Esophagus muscularis mucosa (tissue), 4 donors: ENCODE data around the gene SLC16A2. TPM values are rescaled to one million over a fixed set of nuclear protein-coding genes. Genes with fewer than 3 reads are reported as not detected.
"Not testable (repeated sequence)": the region's sequence is repeated elsewhere in the genome, so short reads cannot be mapped to it uniquely, and the experiment has no call there.

ENCODE experiments used
- DNase-seq: peaks from one replicate; pipeline ENCODE4 v3.0.0-alpha.2; 2017; ENCODE audit errors: extremely low spot score
- H3K27ac ChIP-seq, 4 donors: fragments of 200-600 bp; sonication (generic); replicated peaks in 1 of 4; 1 replicate in 3 of 4; 2 replicates in 1 of 4; pipeline ENCODE4 v1.5.1; 2016 to 2019; ENCODE audit warnings: mild to moderate bottlenecking in 1 of 4
- H3K27me3 ChIP-seq, 4 donors: fragments of 200-600 bp; sonication (generic); one replicate each; pipeline versions ENCODE4 v1.5.1 to v1.6.0; 2016 to 2019
- H3K36me3 ChIP-seq, 4 donors: fragments of 200-600 bp; sonication (generic); one replicate each; pipeline ENCODE4 v1.5.1; 2016 to 2019
- H3K4me1 ChIP-seq, 4 donors: fragments of 200-600 bp; sonication (generic); one replicate each; pipeline ENCODE4 v1.5.1; 2016 to 2019
- H3K4me3 ChIP-seq, 4 donors: fragments of 200-600 bp; sonication (generic); 1 replicate in 2 of 4; 2 replicates in 2 of 4; pipeline ENCODE4 v1.5.1; 2016 to 2019; ENCODE audit warnings: mild to moderate bottlenecking in 4 of 4, moderate library complexity in 1 of 4
- H3K9me3 ChIP-seq, 4 donors: fragments of 200-600 bp; sonication (generic); 1 replicate in 3 of 4; 2 replicates in 1 of 4; pipeline ENCODE4 v1.5.1; 2016 to 2019
- EP300 ChIP-seq: sonication (generic); formaldehyde crosslinking; IDR thresholded peaks from one replicate; pipeline ENCODE4 v1.6.1; 2017; ENCODE audit warnings: antibody characterized with exemption
- POLR2A ChIP-seq: fragments of 450-650 bp; IDR thresholded peaks from one replicate; pipeline ENCODE4 v1.6.1; 2017; ENCODE audit warnings: antibody characterized with exemption, moderate library complexity, mild to moderate bottlenecking, low read depth
- POLR2AphosphoS5 ChIP-seq, 2 donors: sonication (generic); formaldehyde crosslinking; IDR thresholded peaks; one replicate each; pipeline ENCODE4 v1.6.1; 2017; ENCODE audit warnings: antibody characterized with exemption in 2 of 2
- WGBS: methylation state at CpG from one replicate; pipeline ENCODE4 v1.1.5; 2018; 5-methylcytosine and 5-hydroxymethylcytosine counted together
- intact Hi-C: fragments of 100-400 bp; cut with DNase I; formaldehyde crosslinking; loops from one replicate; pipeline ENCODE4 v1.15.1; 2023
- total RNA-seq, 4 donors: library from RNA; depleted of rRNA; stranded (reverse); fragments of >200 nt; gene quantifications; one replicate each; pipeline versions ENCODE4 v1.1.0 to v1.2.1, GENCODE V29; 2016
- TF ChIP-seq, protein P1 (sequence below), 3 experiments: fragments of 200-600 bp in 2 of 3; fragments of 450-650 bp in 1 of 3; sonication (generic) in 2 of 3; IDR thresholded peaks; one replicate each; pipeline ENCODE4 v1.5.1; 2017 to 2019; ENCODE audit warnings: antibody characterized with exemption in 3 of 3, mild to moderate bottlenecking in 2 of 3, moderate library complexity in 1 of 3

SLC16A2 gene
- total RNA-seq, 4 donors from 2014 or later: 7.3 to 13.7 (median 9.6) TPM

DNA sequence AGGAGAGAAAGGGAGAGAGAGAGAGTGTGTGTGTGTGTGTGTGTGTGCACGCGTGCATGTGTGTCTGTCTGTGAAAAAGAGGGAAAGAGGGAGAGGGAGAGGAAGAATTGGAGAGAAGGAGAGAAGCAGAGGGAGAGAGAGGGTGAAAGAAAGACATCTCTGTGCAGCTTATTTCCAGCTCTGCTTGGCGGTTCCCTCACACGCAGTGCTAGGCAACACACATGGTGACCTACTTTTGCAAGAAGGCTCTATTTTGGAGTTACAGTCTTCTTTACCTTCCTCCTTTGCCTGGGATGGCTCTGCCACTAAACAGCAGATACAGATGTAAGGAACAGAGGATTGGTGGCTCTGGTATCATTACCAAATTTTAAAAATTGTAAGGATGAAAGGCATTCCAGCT lies 40.1 kb downstream of the SLC16A2 start:
- WGBS: 62% methylated on average over 4 of the region's 4 CpGs

DNA sequence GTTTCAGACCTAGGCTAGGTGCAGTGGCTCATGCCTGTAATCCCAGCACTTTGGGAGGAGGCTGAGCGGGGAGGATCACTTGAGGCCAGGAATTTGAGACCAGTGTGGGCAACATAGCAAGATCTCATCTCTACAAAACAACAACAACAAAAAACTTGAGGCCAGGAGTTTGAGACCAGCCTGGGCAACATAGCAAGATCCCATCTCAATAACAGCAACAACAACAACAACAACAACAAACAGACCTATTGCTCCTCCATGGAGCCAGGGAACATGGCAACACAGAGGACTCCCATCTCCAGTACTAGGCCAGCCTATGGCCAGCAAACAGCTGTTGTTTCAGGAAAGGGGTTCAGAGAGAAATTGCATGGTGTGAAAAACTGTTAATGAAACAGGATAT lies 43.4 kb downstream of the SLC16A2 start:
- intact Hi-C loops: no loop called here
- Histone ChIP-seq H3K27ac (no peak overlapping the region), H3K27me3 (no peaks in the 10 kb centered on the region), H3K36me3 (no peaks in the 10 kb centered on the region), H3K9me3 (no peaks in the 10 kb centered on the region), H3K4me3 (no peak overlapping the region), H3K4me1 (peaks cover 0 to 11% (median 4%) of the 10 kb centered on the region in 4 donors)
- 88% methylated on average over 1 of the region's 1 CpG for WGBS
- no peak for DNase-seq
- no peak for TF ChIP-seq POLR2A
- TF ChIP-seq, protein P1, sequence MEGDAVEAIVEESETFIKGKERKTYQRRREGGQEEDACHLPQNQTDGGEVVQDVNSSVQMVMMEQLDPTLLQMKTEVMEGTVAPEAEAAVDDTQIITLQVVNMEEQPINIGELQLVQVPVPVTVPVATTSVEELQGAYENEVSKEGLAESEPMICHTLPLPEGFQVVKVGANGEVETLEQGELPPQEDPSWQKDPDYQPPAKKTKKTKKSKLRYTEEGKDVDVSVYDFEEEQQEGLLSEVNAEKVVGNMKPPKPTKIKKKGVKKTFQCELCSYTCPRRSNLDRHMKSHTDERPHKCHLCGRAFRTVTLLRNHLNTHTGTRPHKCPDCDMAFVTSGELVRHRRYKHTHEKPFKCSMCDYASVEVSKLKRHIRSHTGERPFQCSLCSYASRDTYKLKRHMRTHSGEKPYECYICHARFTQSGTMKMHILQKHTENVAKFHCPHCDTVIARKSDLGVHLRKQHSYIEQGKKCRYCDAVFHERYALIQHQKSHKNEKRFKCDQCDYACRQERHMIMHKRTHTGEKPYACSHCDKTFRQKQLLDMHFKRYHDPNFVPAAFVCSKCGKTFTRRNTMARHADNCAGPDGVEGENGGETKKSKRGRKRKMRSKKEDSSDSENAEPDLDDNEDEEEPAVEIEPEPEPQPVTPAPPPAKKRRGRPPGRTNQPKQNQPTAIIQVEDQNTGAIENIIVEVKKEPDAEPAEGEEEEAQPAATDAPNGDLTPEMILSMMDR (IDR thresholded peaks at IDR 0.05): no peak
- no peak for TF ChIP-seq EP300
- no peak for TF ChIP-seq POLR2AphosphoS5 (IDR thresholded peaks at IDR 0.05)

More for the DNA sequence above, 40.1 kb downstream of the SLC16A2 start:
- Histone ChIP-seq H3K27ac (no peak overlapping the region), H3K4me1 (peaks cover 0 to 11% (median 4%) of the 10 kb centered on the region in 4 donors), H3K36me3 (no peaks in the 10 kb centered on the region), H3K4me3 (no peak overlapping the region), H3K27me3 (no peaks in the 10 kb centered on the region), H3K9me3 (no peaks in the 10 kb centered on the region)
- intact Hi-C loops: no loop called here
- TF ChIP-seq, protein P1 (IDR thresholded peaks at IDR 0.05): no peak
- TF ChIP-seq POLR2A (no peak), POLR2AphosphoS5 (IDR thresholded peaks at IDR 0.05) (no peak), EP300 (no peak)
- no peak for DNase-seq

DNA sequence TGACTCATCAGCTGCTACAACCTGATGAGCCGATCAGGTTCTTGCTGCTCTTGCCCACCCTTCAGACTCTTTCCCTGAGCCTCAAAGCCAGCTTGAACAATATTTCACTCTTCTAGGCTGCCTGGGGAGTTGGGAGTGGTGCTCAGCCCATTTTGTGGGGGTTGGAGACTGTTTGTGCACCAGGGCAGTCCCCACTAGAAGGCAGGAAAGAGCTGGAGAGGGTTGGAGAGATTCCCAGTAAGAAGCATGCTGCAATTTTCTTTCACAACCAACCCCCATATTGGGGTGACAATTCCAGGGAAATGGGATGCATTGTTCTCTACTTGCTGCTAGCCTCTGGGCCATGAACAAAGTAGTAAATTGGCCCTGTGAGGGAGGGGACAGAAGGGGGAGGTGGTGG lies 44.1 kb downstream of the SLC16A2 start:
- Histone ChIP-seq H3K36me3 (no peaks in the 10 kb centered on the region), H3K27ac (no peak overlapping the region), H3K9me3 (no peaks in the 10 kb centered on the region), H3K4me1 (peaks cover 0 to 11% (median 4%) of the 10 kb centered on the region in 4 donors), H3K27me3 (no peaks in the 10 kb centered on the region), H3K4me3 (no peak overlapping the region)
- DNase-seq: no peak
- WGBS: 100% methylated on average over 1 of the region's 1 CpG
- intact Hi-C loops: no loop called here
- TF ChIP-seq POLR2A: no peak
- TF ChIP-seq, protein P1 (IDR thresholded peaks at IDR 0.05): no peak
- no peak for TF ChIP-seq EP300
- no peak for TF ChIP-seq POLR2AphosphoS5 (IDR thresholded peaks at IDR 0.05)

DNA sequence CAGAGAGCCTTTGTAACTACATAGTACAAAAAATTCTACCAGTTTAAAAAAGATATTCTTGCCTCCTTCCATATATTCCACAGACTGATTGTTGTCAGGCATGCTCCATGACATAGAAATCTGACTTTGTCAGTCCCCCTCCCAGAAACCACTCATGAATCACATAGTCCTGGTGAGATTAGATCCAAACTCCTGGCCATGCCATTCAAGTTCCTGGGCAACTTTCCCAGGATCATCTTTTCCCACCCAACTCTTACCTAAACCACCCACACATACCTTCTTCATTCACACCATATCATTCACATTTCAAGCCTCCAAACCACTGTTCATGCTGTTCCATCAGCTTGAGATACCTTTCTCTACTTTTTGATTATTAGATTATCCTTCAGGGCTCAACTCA lies 46.4 kb downstream of the SLC16A2 start:
- Histone ChIP-seq H3K4me3 (no peak overlapping the region), H3K27me3 (no peaks in the 10 kb centered on the region), H3K9me3 (no peaks in the 10 kb centered on the region), H3K36me3 (no peaks in the 10 kb centered on the region), H3K27ac (no peak overlapping the region), H3K4me1 (no peaks in the 10 kb centered on the region)
- TF ChIP-seq EP300 (no peak), POLR2A (no peak), POLR2AphosphoS5 (IDR thresholded peaks at IDR 0.05) (no peak)
- TF ChIP-seq, protein P1 (IDR thresholded peaks at IDR 0.05): no peak
- intact Hi-C loops: no loop called here
- no peak for DNase-seq

DNA sequence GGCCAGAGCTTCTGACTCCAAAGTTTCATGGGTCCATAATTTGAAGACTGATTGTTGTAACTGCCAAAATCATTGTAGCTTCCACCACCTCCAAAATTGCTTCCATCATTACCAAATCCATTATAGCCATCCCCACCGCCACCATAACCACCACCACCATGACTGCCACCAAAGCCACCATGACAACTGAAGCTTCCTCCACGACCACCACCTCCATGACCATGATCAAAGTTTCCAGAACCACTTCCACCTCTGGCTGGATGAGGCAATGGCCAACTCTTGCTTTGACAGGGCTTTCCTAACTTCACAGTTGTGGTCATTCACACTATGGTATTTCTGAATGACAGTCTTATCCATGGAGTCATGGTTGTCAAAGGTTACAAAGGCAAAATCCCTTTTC lies 51.8 kb downstream of the SLC16A2 start:
- intact Hi-C loops, H3K4me1 ChIP-seq, H3K27ac ChIP-seq, H3K9me3 ChIP-seq, H3K27me3 ChIP-seq, DNase-seq, H3K4me3 ChIP-seq, H3K36me3 ChIP-seq: not testable (repeated sequence)
- WGBS: 64% methylated on average over 2 of the region's 2 CpGs
